ENCODE results near the gene S100PBP. TPM values are rescaled to one million over a fixed set of nuclear protein-coding genes. Genes with fewer than 3 reads are reported as not detected.

Gene S100PBP
- total RNA-seq, 1 experiment from 2014 or later: 50.1 TPM

DNA sequence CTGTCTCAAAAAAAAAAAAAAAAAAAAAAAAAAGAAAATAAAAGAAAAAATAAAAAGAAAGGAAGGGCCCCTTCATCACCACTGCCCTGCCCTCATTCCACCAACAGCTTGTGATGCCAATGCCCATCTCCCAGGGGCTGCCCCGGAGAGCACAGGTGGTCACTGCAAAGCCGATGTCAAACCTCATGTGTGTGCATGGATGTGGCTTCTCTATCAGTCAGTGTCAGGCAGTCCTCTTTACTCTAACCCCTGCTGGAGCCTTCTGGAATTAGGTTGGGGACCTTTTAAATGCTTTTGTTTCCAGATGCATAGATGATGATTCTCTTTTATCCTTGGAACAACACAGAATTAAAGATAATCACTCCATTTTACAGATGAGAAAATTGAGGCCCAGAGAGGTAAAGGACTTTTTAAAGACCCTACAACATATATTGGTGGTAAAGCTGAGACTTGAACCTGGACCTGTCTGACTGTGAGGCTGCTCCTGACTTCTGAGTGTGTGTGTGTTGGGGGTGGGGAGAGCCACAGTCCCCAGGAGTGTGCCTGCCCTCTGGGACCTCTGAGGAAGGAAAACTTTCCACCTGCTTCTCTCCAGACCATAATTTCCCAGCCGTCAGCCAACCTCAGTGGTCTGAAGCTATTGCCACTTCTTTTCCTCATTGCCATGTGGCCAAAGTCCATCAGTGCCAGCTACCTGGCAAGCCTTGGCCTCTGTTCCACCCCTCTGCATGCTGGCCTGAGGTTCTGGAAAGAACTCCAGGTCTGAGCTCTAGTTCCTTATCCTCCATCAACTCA is 86.7 kb downstream of the S100PBP start:
- Histone ChIP-seq H3K27ac (ENCODE audit: insufficient read length, low read depth, low read length) (no peak overlapping the region), H2BK12ac (ENCODE audit: insufficient read length, low read depth, low read length) (no peak overlapping the region), H3K4me2 (ENCODE audit: insufficient read depth, insufficient read length, low read length) (no peak overlapping the region), H4K91ac (ENCODE audit: insufficient read length, low read depth, low read length) (no peak overlapping the region), H4K8ac (replicated peaks; ENCODE audit: insufficient read length, low read depth, low read length) (no peak overlapping the region), H3K18ac (ENCODE audit: insufficient read length, low read depth, low read length) (no peak overlapping the region), H2AK5ac (ENCODE audit: insufficient read length, low read length) (no peak overlapping the region), H3K9me3 (ENCODE audit: control insufficient read depth, low read depth, low read length) (no peaks in the 10 kb centered on the region), H3K14ac (ENCODE audit: insufficient read depth, low read length) (no peak overlapping the region), H4K5ac (ENCODE audit: insufficient read length, low read depth, low read length) (no peak overlapping the region), H2BK5ac (ENCODE audit: insufficient read length, low read length) (no peak overlapping the region), H2AFZ (ENCODE audit: low read length) (no peak overlapping the region), H3K23me2 (ENCODE audit: insufficient read length, low read depth, low read length, poor library complexity, severe bottlenecking) (peaks cover 8% of the 10 kb centered on the region), H2BK15ac (ENCODE audit: low read depth, low read length) (no peak overlapping the region), H4K20me1 (ENCODE audit: control insufficient read depth, insufficient read depth, insufficient read length) (no peaks in the 10 kb centered on the region), H2BK20ac (ENCODE audit: low read depth, low read length, poor library complexity, severe bottlenecking) (no peak overlapping the region), H3K56ac (ENCODE audit: insufficient read length, low read depth, low read length) (no peak overlapping the region), H3K9ac (ENCODE audit: extremely low read depth, insufficient read length, low read length) (no peak overlapping the region), H3K23ac (ENCODE audit: insufficient read length, low read depth, low read length) (no peak overlapping the region), H3K79me1 (ENCODE audit: insufficient read depth, low read depth, low read length, poor library complexity, severe bottlenecking) (no peaks in the 10 kb centered on the region), H2BK120ac (ENCODE audit: low read depth, low read length, poor library complexity, severe bottlenecking) (no peak overlapping the region), H3K4me1 (ENCODE audit: insufficient read depth, low read length) (no peaks in the 10 kb centered on the region), H3K79me2 (ENCODE audit: insufficient read depth, low read length) (no peaks in the 10 kb centered on the region), H3T11ph (ENCODE audit: low read length) (no peak overlapping the region), H3K4ac (ENCODE audit: low read depth, low read length) (no peak overlapping the region), H3K27me3 (ENCODE audit: insufficient read depth, low read length) (peaks cover 19% of the 10 kb centered on the region; the same call in 1 of the 2 replicates)
- Mint-ChIP-seq H3K4me3 (no peak overlapping the region; a peak in 1 of 5 replicates), H3K27ac (no peak overlapping the region), H3K9me3 (no peaks in the 10 kb centered on the region; a peak in 2 of 5 replicates), H3K27me3 (ENCODE audit: low read depth) (peaks cover 55% of the 10 kb centered on the region), H3K4me1 (peaks cover 6 to 11% of the 10 kb centered on the region in 2 experiments), H3K36me3 (ENCODE audit: insufficient read depth in 1 of 3, low read depth in 3 of 3) (no peaks in the 10 kb centered on the region; a peak in 1 of 7 replicates)
- no peak for DNase-seq
- WGBS (ENCODE audit: extremely low coverage, insufficient read length, low lambda C conversion rate): no CpG with 5 or more reads among the region's 3 CpGs
- TF ChIP-seq, protein P1, sequence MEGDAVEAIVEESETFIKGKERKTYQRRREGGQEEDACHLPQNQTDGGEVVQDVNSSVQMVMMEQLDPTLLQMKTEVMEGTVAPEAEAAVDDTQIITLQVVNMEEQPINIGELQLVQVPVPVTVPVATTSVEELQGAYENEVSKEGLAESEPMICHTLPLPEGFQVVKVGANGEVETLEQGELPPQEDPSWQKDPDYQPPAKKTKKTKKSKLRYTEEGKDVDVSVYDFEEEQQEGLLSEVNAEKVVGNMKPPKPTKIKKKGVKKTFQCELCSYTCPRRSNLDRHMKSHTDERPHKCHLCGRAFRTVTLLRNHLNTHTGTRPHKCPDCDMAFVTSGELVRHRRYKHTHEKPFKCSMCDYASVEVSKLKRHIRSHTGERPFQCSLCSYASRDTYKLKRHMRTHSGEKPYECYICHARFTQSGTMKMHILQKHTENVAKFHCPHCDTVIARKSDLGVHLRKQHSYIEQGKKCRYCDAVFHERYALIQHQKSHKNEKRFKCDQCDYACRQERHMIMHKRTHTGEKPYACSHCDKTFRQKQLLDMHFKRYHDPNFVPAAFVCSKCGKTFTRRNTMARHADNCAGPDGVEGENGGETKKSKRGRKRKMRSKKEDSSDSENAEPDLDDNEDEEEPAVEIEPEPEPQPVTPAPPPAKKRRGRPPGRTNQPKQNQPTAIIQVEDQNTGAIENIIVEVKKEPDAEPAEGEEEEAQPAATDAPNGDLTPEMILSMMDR (conservative IDR thresholded peaks at IDR 0.05): no peak; the same call in 2 of the 3 replicates
